ENCODE data around the gene SEMA6A.

SEMA6A gene

GRCh38 chr5:116583862-116584222, 9.2 kb upstream of the SEMA6A start:
- H3K9me3 Mint-ChIP-seq: no peaks in the 10 kb centered on the region
- H3K27me3 Mint-ChIP-seq: peaks cover 45% of the 10 kb centered on the region
- H3K4me1 Mint-ChIP-seq: peaks cover 8% of the 10 kb centered on the region
- no peak for ATAC-seq
- H3K27ac Mint-ChIP-seq: no peak overlapping the region
- H3K36me3 Mint-ChIP-seq: no peaks in the 10 kb centered on the region
- H3K4me3 Mint-ChIP-seq: no peak overlapping the region

GRCh38 chr5:116583085-116583861, 8.7 kb upstream of the SEMA6A start:
- no peaks in the 10 kb centered on the region for H3K9me3 Mint-ChIP-seq
- no peak overlapping the region for H3K4me3 Mint-ChIP-seq
- no peak for ATAC-seq
- no peak overlapping the region for H3K27ac Mint-ChIP-seq
- H3K36me3 Mint-ChIP-seq: no peaks in the 10 kb centered on the region
- peaks cover 51% of the 10 kb centered on the region for H3K27me3 Mint-ChIP-seq
- H3K4me1 Mint-ChIP-seq: peaks cover 8% of the 10 kb centered on the region

- no peak for ATAC-seq
- no peak overlapping the region for H3K4me3 Mint-ChIP-seq
- H3K36me3 Mint-ChIP-seq: no peaks in the 10 kb centered on the region
- no peaks in the 10 kb centered on the region for H3K9me3 Mint-ChIP-seq
- no peak overlapping the region for H3K27ac Mint-ChIP-seq
- peaks cover 15% of the 10 kb centered on the region for H3K4me1 Mint-ChIP-seq
- H3K27me3 Mint-ChIP-seq: peaks cover 52% of the 10 kb centered on the region
These were observed 7.3 kb upstream of the SEMA6A start for GRCh38 chr5:116581910-116582309.

- ATAC-seq: no peak
- peaks cover 42% of the 10 kb centered on the region for H3K4me1 Mint-ChIP-seq
- H3K4me3 Mint-ChIP-seq: no peak overlapping the region
- H3K9me3 Mint-ChIP-seq: no peaks in the 10 kb centered on the region
- no peak overlapping the region for H3K27ac Mint-ChIP-seq
- H3K27me3 Mint-ChIP-seq: peaks cover 68% of the 10 kb centered on the region
- no peaks in the 10 kb centered on the region for H3K36me3 Mint-ChIP-seq
These were observed 4.5 kb upstream of the SEMA6A start for GRCh38 chr5:116579144-116579543.

GRCh38 chr5:116578676-116579075, 4.1 kb upstream of the SEMA6A start:
- no peak for ATAC-seq
- Mint-ChIP-seq H3K27me3 (peaks cover 68% of the 10 kb centered on the region), H3K36me3 (no peaks in the 10 kb centered on the region), H3K4me3 (no peak overlapping the region), H3K9me3 (no peaks in the 10 kb centered on the region), H3K4me1 (peaks cover 43% of the 10 kb centered on the region), H3K27ac (no peak overlapping the region)

- peak; percentile 70 for ATAC-seq
- no peaks in the 10 kb centered on the region for H3K36me3 Mint-ChIP-seq
- peak overlapping the region; percentile 47 for H3K4me3 Mint-ChIP-seq
- H3K27ac Mint-ChIP-seq: no peak overlapping the region
- H3K27me3 Mint-ChIP-seq: peaks cover 78% of the 10 kb centered on the region
- peaks cover 52% of the 10 kb centered on the region for H3K4me1 Mint-ChIP-seq
- no peaks in the 10 kb centered on the region for H3K9me3 Mint-ChIP-seq
These were observed 2.6 kb upstream of the SEMA6A start for GRCh38 chr5:116577064-116577788.

GRCh38 chr5:116576053-116576713, 1.6 kb upstream of the SEMA6A start:
- H3K4me3 Mint-ChIP-seq: peak overlapping the region; percentile 69
- peak; percentile 77 for ATAC-seq

GRCh38 chr5:116575326-116576052, 866 bp upstream of the SEMA6A start:
- H3K9me3 Mint-ChIP-seq: no peaks in the 10 kb centered on the region
- no peak for ATAC-seq
- H3K36me3 Mint-ChIP-seq: no peaks in the 10 kb centered on the region
- H3K4me1 Mint-ChIP-seq: peaks cover 53% of the 10 kb centered on the region
- peak overlapping the region; percentile 80 for H3K4me3 Mint-ChIP-seq
- peak overlapping the region; percentile 69 for H3K27ac Mint-ChIP-seq
- H3K27me3 Mint-ChIP-seq: peaks cover 82% of the 10 kb centered on the region

More at GRCh38 chr5:116576053-116576713, 1.6 kb upstream of the SEMA6A start:
- Mint-ChIP-seq H3K27me3 (peaks cover 82% of the 10 kb centered on the region), H3K9me3 (no peaks in the 10 kb centered on the region), H3K4me1 (peaks cover 53% of the 10 kb centered on the region), H3K36me3 (no peaks in the 10 kb centered on the region), H3K27ac (no peak overlapping the region)

- peak overlapping the region; percentile 92 for H3K4me3 Mint-ChIP-seq
- peaks cover 82% of the 10 kb centered on the region for H3K27me3 Mint-ChIP-seq
- no peaks in the 10 kb centered on the region for H3K9me3 Mint-ChIP-seq
- ATAC-seq: no peak
- peaks cover 53% of the 10 kb centered on the region for H3K4me1 Mint-ChIP-seq
- no peaks in the 10 kb centered on the region for H3K36me3 Mint-ChIP-seq
- peak overlapping the region; percentile 69 for H3K27ac Mint-ChIP-seq
These were observed 789 bp downstream of the SEMA6A start for GRCh38 chr5:116573702-116574366.

- Mint-ChIP-seq H3K9me3 (no peaks in the 10 kb centered on the region), H3K36me3 (no peaks in the 10 kb centered on the region), H3K4me1 (peaks cover 53% of the 10 kb centered on the region), H3K4me3 (peak overlapping the region; percentile 92), H3K27ac (peak overlapping the region; percentile 69), H3K27me3 (peaks cover 81% of the 10 kb centered on the region)
- ATAC-seq: no peak
These were observed 1.3 kb downstream of the SEMA6A start for GRCh38 chr5:116573279-116573701.

- Mint-ChIP-seq H3K27ac (no peak overlapping the region), H3K27me3 (peaks cover 83% of the 10 kb centered on the region), H3K36me3 (no peaks in the 10 kb centered on the region), H3K4me1 (peaks cover 53% of the 10 kb centered on the region), H3K9me3 (no peaks in the 10 kb centered on the region), H3K4me3 (peak overlapping the region; percentile 92)
- ATAC-seq: no peak
These were observed 2.0 kb downstream of the SEMA6A start for GRCh38 chr5:116572350-116573278.

- Mint-ChIP-seq H3K36me3 (no peaks in the 10 kb centered on the region), H3K27ac (no peak overlapping the region), H3K9me3 (no peaks in the 10 kb centered on the region), H3K4me1 (peaks cover 45% of the 10 kb centered on the region), H3K27me3 (peaks cover 90% of the 10 kb centered on the region), H3K4me3 (no peak overlapping the region)
- no peak for ATAC-seq
These were observed 2.9 kb downstream of the SEMA6A start for GRCh38 chr5:116571568-116572349.

- Mint-ChIP-seq H3K9me3 (no peaks in the 10 kb centered on the region), H3K4me3 (no peak overlapping the region), H3K27me3 (peaks cover 74% of the 10 kb centered on the region), H3K36me3 (no peaks in the 10 kb centered on the region), H3K27ac (no peak overlapping the region), H3K4me1 (peaks cover 28% of the 10 kb centered on the region)
- no peak for ATAC-seq
These were observed 4.6 kb downstream of the SEMA6A start for GRCh38 chr5:116569999-116570398.

Measured in stimulated activated memory B cell treated with anti-CD40 and anti-IgM and Interleukin-4, amounts not matched to agents 10 μg/mL and 1 μg/mL and 100 μg/mL, for 72 hours (primary cell).